ENCODE results near the gene GPRASP1.

Gene GPRASP1

DNA sequence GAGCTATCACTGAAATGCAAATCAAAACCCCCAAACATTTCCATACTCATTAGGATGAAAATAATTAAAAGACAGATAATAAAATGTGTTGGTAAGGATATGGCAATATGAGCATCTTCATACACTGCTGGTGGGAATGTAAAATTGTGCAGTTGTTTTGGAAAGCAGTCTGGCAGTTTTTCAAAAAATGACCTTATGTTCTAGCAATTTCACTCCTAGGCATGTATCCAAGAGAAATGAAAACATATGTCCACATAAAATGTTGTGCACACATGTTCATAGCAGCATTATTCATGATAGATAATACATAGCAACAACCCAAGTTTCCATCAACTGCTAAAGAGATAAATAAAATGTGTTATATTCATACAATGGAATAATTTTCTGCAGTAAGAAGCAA is 46.2 kb downstream of the GPRASP1 start:
- DNase-seq = no peak
